ENCODE results near the gene C1orf74.

GRCh38 chr1:209783386-209783785, 973 bp downstream of the C1orf74 start:
- TF ChIP-seq CTCF (IDR thresholded peaks at IDR 0.05; ENCODE audit: low read depth, low read length) = no peak
- TF ChIP-seq EZH2phosphoT487 (IDR thresholded peaks at IDR 0.05; ENCODE audit: low read depth) = no peak
